CD4-positive, alpha-beta memory T cell (primary cell): ENCODE results near the gene HMCES. TPM values are rescaled to one million over a fixed set of nuclear protein-coding genes. Genes with fewer than 3 reads are reported as not detected.

Experiments
- CTCF ChIA-PET: fragments of 350-600 bp; sonication (Branson Sonifier 250); formaldehyde crosslinking; loops from one replicate; lab custom pipeline; 2021; ENCODE audit warnings: inconsistent platforms; ENCODE audit not compliant: partially characterized antibody; lab: Charles Lee
- POLR2A ChIA-PET: fragments of 350-600 bp; sonication (Branson Sonifier 250); formaldehyde crosslinking; loops from one replicate; lab custom pipeline; 2021; ENCODE audit not compliant: partially characterized antibody; lab: Charles Lee
- DNase-seq, 5 donors: peaks; one replicate each; pipeline versions ENCODE4 v3.0.0 to v3.0.0-alpha.2; 2020 to 2022; ENCODE audit warnings: mixed read lengths in 1 of 5
- H3K27ac ChIP-seq: one replicate; pipeline ENCODE4 v1.7.0; 2013; ENCODE audit warnings: low read depth, low read length
- H3K27me3 ChIP-seq: 2 replicates; pipeline ENCODE4 v1.7.0; 2013; ENCODE audit warnings: mild to moderate bottlenecking, low read length, moderate library complexity; ENCODE audit not compliant: insufficient read depth
- H3K36me3 ChIP-seq: 2 replicates; pipeline ENCODE4 v1.7.0; 2013; ENCODE audit warnings: mild to moderate bottlenecking, low read length, moderate library complexity; ENCODE audit not compliant: insufficient read depth
- H3K4me1 ChIP-seq: 2 replicates; pipeline ENCODE4 v1.7.0; 2013; ENCODE audit warnings: mild to moderate bottlenecking, low read length, moderate library complexity; ENCODE audit not compliant: insufficient read depth
- H3K4me3 ChIP-seq, 2 donors: one replicate each; pipeline ENCODE4 v1.7.0; 2013; ENCODE audit warnings: low read length in 2 of 2, mild to moderate bottlenecking in 1 of 2
- H3K9me3 ChIP-seq, 2 donors: one replicate each; pipeline ENCODE4 v1.7.0; 2013; ENCODE audit warnings: low read length in 2 of 2, control low read depth in 1 of 2; ENCODE audit not compliant: control insufficient read depth in 1 of 2
- H3K27ac Mint-ChIP-seq, 7 donors: one replicate each; pipeline ENCODE4 v1.8.0; 2020 to 2021; ENCODE audit warnings: mixed read lengths in 7 of 7, mild to moderate bottlenecking in 6 of 7, inconsistent platforms in 3 of 7, moderate library complexity in 3 of 7
- H3K27me3 Mint-ChIP-seq, 2 donors: one replicate each; pipeline ENCODE4 v1.8.0; 2020 to 2021; ENCODE audit warnings: mixed read lengths in 2 of 2
- H3K36me3 Mint-ChIP-seq, 2 donors: one replicate each; pipeline ENCODE4 v1.8.0; 2020 to 2021; ENCODE audit warnings: mixed read lengths in 2 of 2, inconsistent platforms in 1 of 2, mild to moderate bottlenecking in 1 of 2
- H3K4me1 Mint-ChIP-seq, 4 donors: one replicate each; pipeline ENCODE4 v1.8.0; 2020 to 2021; ENCODE audit warnings: mixed read lengths in 4 of 4, mild to moderate bottlenecking in 1 of 4
- H3K4me3 Mint-ChIP-seq, 8 donors: one replicate each; pipeline ENCODE4 v1.8.0; 2020 to 2021; ENCODE audit warnings: mixed read lengths in 8 of 8, mild to moderate bottlenecking in 7 of 8, moderate library complexity in 6 of 8, inconsistent platforms in 3 of 8
- H3K9me3 Mint-ChIP-seq, 8 donors: one replicate each; pipeline ENCODE4 v1.8.0; 2020 to 2021; ENCODE audit warnings: mixed read lengths in 8 of 8, mild to moderate bottlenecking in 5 of 8, inconsistent platforms in 3 of 8, moderate library complexity in 1 of 8
- intact Hi-C: fragments of 100-400 bp; cut with micrococcal nuclease; formaldehyde crosslinking; loops from one replicate; pipeline ENCODE4 v1.15.1; 2023
- polyA plus RNA-seq, 2 donors: library from polyadenylated mRNA; unstranded; fragments of 300-500 nt; fragmentation: Illumina TruSeq; gene quantifications; one replicate each; pipeline ENCODE4 v1.2.3, GENCODE V29; 2021
- total RNA-seq, 2 experiments: library from RNA; stranded (reverse); gene quantifications; one replicate each; pipeline ENCODE4 v1.2.3, GENCODE V29; 2021

The HMCES gene
- total and polyA plus RNA-seq, 4 experiments from 2014 or later: 50.1 to 100 (median 76.3) TPM

DNA sequence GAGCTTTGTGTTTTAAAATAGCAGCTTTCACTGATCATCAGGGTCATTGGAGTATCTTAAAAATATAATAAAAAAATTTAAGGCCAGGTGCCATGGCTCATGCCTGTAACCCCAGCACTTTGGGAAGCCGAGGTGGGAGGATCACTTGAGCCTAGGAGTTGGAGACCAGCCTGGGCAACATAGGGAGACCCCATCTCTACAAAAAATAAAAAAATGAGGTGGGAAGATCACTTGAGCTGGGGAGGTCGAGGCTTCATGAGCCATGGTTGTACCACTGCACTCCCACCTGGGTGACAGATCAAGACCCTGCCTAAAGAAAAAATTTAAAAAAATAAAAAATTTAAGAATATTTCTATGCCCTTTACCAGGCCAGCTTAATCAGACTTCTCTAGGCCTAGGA, 1.5 kb downstream of the HMCES start:
- Histone ChIP-seq H3K4me1 (peaks cover 44% of the 10 kb centered on the region), H3K27ac (peak overlapping the region; percentile 99), H3K4me3 (peak overlapping the region; percentile 69 to 85), H3K9me3 (no peaks in the 10 kb centered on the region), H3K36me3 (peaks cover 17% of the 10 kb centered on the region), H3K27me3 (no peaks in the 10 kb centered on the region)
- peak overlapping the region; percentile 56 to 99 (median 99) for H3K27ac Mint-ChIP-seq
- ChIA-PET POLR2A (interaction anchor here (0.9 to 9.6 kb wide), 9 partner anchors 8 to 160 kb away, joined by 3 to 315 read pairs (median 7); partner anchors contain the start of genes CNBP, COPG1, IFT122 and ISY1), CTCF (interaction anchor here (1.1 to 3.2 kb wide), 3 partner anchors 36 to 310 kb away, joined by 4 to 22 read pairs (median 5); a partner anchor contains a TSS)
- no peaks in the 10 kb centered on the region for H3K9me3 Mint-ChIP-seq
- peaks cover 14 to 54% of the 10 kb centered on the region in 2 donors for H3K36me3 Mint-ChIP-seq
- peaks cover 26 to 66% (median 45%) of the 10 kb centered on the region in 4 donors for H3K4me1 Mint-ChIP-seq
- no peaks in the 10 kb centered on the region for H3K27me3 Mint-ChIP-seq
- H3K4me3 Mint-ChIP-seq: peak overlapping the region in 7 of 8 donors; percentile 54 to 99 (median 96)
- DNase-seq: no peak
- intact Hi-C loops: no loop called here

GRCh38 chr3:129281726-129282125, 3.1 kb downstream of the HMCES start:
- H3K9me3 Mint-ChIP-seq: no peaks in the 10 kb centered on the region
- H3K4me1 Mint-ChIP-seq: peaks cover 29 to 71% (median 47%) of the 10 kb centered on the region in 4 donors
- no peak for DNase-seq
- peaks cover 44% of the 10 kb centered on the region for H3K4me1 ChIP-seq
- H3K9me3 ChIP-seq: no peaks in the 10 kb centered on the region
- H3K27ac Mint-ChIP-seq: peak overlapping the region in 6 of 7 donors; percentile 26 to 95 (median 87)
- peaks cover 10 to 45% of the 10 kb centered on the region in 2 donors for H3K36me3 Mint-ChIP-seq
- H3K27ac ChIP-seq: no peak overlapping the region
- no peaks in the 10 kb centered on the region for H3K27me3 Mint-ChIP-seq
- H3K27me3 ChIP-seq: no peaks in the 10 kb centered on the region
- H3K36me3 ChIP-seq: peaks cover 4% of the 10 kb centered on the region
- no peak overlapping the region for H3K4me3 ChIP-seq
- intact Hi-C loops: no loop called here
- ChIA-PET CTCF (interaction anchor here (1.4 kb wide), 1 partner anchor 49 kb away, joined by 3 read pairs; no protein-coding TSS in a partner anchor), POLR2A (interaction anchor here (9.6 kb wide), 1 partner anchor 33 kb away, joined by 315 read pairs; a partner anchor contains a TSS)
- H3K4me3 Mint-ChIP-seq: peak overlapping the region in 5 of 8 donors; percentile 22 to 69 (median 54)

DNA sequence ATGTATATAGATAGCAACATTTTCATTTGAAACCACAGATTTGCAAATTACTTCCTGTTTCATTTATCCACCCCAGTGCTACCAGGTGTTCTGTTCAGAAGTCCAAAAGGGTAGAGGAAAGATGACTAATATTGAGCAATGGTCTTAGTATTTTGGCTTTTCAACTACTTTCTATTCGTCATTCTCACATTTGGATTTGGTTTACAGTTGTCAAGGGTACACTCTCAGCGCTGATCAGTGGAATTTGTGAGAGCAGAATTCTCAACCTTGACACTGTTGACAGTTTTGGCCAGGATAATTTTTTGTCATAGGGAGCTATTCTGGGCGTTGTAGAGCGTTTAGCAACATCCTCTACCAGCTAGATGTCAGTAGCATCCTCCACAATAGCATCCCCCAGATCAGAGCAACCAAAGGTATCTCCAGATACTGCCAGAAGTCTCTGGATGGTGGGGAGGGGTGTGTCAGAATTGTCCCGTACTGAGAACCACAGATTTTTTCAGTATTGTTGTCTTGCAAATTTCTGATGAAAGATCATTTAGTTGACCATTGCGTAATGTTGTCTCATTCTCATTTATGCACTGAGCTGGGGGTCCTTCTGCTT, 4.2 kb downstream of the HMCES start:
- H3K27me3 ChIP-seq: no peaks in the 10 kb centered on the region
- Mint-ChIP-seq H3K36me3 (peaks cover 12 to 42% of the 10 kb centered on the region in 2 donors), H3K4me3 (peak overlapping the region in 7 of 8 donors; percentile 47 to 83 (median 67)), H3K9me3 (no peaks in the 10 kb centered on the region), H3K27me3 (no peaks in the 10 kb centered on the region), H3K4me1 (peaks cover 29 to 68% (median 45%) of the 10 kb centered on the region in 4 donors), H3K27ac (peak overlapping the region; percentile 66 to 95 (median 90))
- no peak overlapping the region for H3K4me3 ChIP-seq
- ChIA-PET CTCF (interaction anchor here (1.0 to 1.9 kb wide), 4 partner anchors 33 to 48 kb away, joined by 3 to 16 read pairs (median 3); a partner anchor contains a TSS), POLR2A (interaction anchor here (0.6 to 9.6 kb wide), 2 partner anchors 32 to 405 kb away, joined by 3 to 315 read pairs; a partner anchor contains a TSS)
- H3K9me3 ChIP-seq: no peaks in the 10 kb centered on the region
- peaks cover 5% of the 10 kb centered on the region for H3K36me3 ChIP-seq
- DNase-seq: peak; percentile 24 to 52 (median 33)
- intact Hi-C loops: no loop called here
- H3K4me1 ChIP-seq: peaks cover 44% of the 10 kb centered on the region
- peak overlapping the region; percentile 44 for H3K27ac ChIP-seq

- Histone ChIP-seq H3K4me3 (no peak overlapping the region), H3K9me3 (no peaks in the 10 kb centered on the region), H3K27me3 (no peaks in the 10 kb centered on the region), H3K27ac (no peak overlapping the region), H3K4me1 (peaks cover 23% of the 10 kb centered on the region), H3K36me3 (peaks cover 18% of the 10 kb centered on the region)
- Mint-ChIP-seq H3K27ac (peak overlapping the region in 1 of 7 donors; percentile 48), H3K4me1 (peaks cover 20 to 43% (median 27%) of the 10 kb centered on the region in 4 donors), H3K36me3 (peaks cover 24 to 47% of the 10 kb centered on the region in 2 donors), H3K27me3 (no peaks in the 10 kb centered on the region), H3K4me3 (no peak overlapping the region), H3K9me3 (no peaks in the 10 kb centered on the region)
- DNase-seq: no peak
- ChIA-PET CTCF (no interaction called here), POLR2A (interaction anchor here (9.6 kb wide), 1 partner anchor 29 kb away, joined by 315 read pairs; a partner anchor contains a TSS)
- intact Hi-C loops: no loop called here
Measured at GRCh38 chr3:129286081-129286480, 7.4 kb downstream of the HMCES start.

GRCh38 chr3:129288446-129288845, 9.8 kb downstream of the HMCES start:
- H3K4me1 Mint-ChIP-seq: peaks cover 11 to 20% (median 14%) of the 10 kb centered on the region in 4 donors
- H3K36me3 Mint-ChIP-seq: peaks cover 35 to 58% of the 10 kb centered on the region in 2 donors
- H3K27ac Mint-ChIP-seq: no peak overlapping the region
- ChIA-PET POLR2A (interaction anchor here (1.1 to 3.2 kb wide), 3 partner anchors 9 to 28 kb away, joined by 3 to 13 read pairs (median 8); a partner anchor contains a TSS), CTCF (interaction anchor here (0.6 kb wide), 1 partner anchor 289 kb away, joined by 3 read pairs; no protein-coding TSS in a partner anchor)
- Histone ChIP-seq H3K9me3 (no peaks in the 10 kb centered on the region), H3K27me3 (no peaks in the 10 kb centered on the region), H3K27ac (no peak overlapping the region), H3K36me3 (peaks cover 34% of the 10 kb centered on the region), H3K4me3 (no peak overlapping the region), H3K4me1 (no peaks in the 10 kb centered on the region)
- H3K9me3 Mint-ChIP-seq: no peaks in the 10 kb centered on the region
- H3K4me3 Mint-ChIP-seq: no peak overlapping the region
- DNase-seq: no peak
- intact Hi-C loops: no loop called here
- H3K27me3 Mint-ChIP-seq: no peaks in the 10 kb centered on the region

- Mint-ChIP-seq H3K9me3 (no peaks in the 10 kb centered on the region), H3K27me3 (no peaks in the 10 kb centered on the region), H3K27ac (peak overlapping the region in 2 of 7 donors; percentile 62 to 71), H3K4me3 (no peak overlapping the region), H3K4me1 (peaks cover 9 to 13% (median 9%) of the 10 kb centered on the region in 4 donors), H3K36me3 (peaks cover 39 to 55% of the 10 kb centered on the region in 2 donors)
- POLR2A ChIA-PET: interaction anchor here (1.0 to 3.2 kb wide), 3 partner anchors 24 to 40 kb away, joined by 3 to 13 read pairs (median 8); partner anchors contain the start of gene COPG1
- no peak overlapping the region for H3K4me3 ChIP-seq
- CTCF ChIA-PET: no interaction called here
- H3K27ac ChIP-seq: no peak overlapping the region
- no peak for DNase-seq
- peaks cover 34% of the 10 kb centered on the region for H3K36me3 ChIP-seq
- intact Hi-C loops: no loop called here
- no peaks in the 10 kb centered on the region for H3K4me1 ChIP-seq
- H3K9me3 ChIP-seq: no peaks in the 10 kb centered on the region
- no peaks in the 10 kb centered on the region for H3K27me3 ChIP-seq
Measured at GRCh38 chr3:129289201-129289921, 10.7 kb downstream of the HMCES start.
